HG03039 (cell line): ENCODE results near the gene DIP2C.

Experiments
- ATAC-seq: cut with Tn5 transposase; IDR thresholded peaks from one replicate; pipeline ENCODE4 v1.9.1; 2021; ENCODE audit warnings: mild to moderate bottlenecking, moderate library complexity; ENCODE audit not compliant: unreplicated experiment

DIP2C gene

DNA sequence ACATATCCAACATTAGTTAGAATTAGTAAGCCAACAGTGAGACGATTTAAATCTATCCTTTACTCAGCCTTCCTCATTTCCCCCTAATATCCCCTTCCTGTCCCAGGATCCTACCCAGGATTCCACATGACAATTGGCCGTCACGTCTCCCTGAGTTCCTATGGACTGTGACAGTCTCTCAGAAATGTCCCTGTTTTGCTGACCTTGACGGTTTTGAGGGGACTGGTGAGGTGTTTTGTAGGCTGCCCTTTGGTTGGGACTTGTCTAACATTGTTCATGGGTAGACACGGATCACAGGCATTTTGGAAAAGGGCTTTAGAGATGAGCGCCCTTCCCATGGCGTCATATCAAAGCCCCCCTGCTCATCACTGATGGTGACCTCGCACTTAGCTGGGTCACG, 391.4 kb downstream of the DIP2C start:
- no peak for ATAC-seq

DNA sequence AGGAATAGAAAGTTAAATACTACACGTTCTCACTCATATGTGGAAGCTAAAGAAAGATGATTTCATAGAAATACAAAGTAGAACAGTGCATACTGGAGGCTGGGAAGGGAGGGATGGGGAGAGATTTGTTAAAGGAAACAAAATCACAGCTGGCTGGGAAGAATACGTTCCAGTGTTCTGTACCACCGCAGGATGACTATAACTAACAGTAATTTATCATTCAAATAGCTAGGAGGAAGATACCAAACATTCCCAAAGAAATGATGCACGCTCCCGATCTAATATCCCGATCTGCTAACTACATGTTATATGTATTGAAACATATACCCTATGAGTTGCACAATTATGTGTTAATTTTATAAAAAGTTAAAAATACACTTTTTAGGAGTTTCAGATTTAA, 391.9 kb downstream of the DIP2C start:
- ATAC-seq = no peak

DNA sequence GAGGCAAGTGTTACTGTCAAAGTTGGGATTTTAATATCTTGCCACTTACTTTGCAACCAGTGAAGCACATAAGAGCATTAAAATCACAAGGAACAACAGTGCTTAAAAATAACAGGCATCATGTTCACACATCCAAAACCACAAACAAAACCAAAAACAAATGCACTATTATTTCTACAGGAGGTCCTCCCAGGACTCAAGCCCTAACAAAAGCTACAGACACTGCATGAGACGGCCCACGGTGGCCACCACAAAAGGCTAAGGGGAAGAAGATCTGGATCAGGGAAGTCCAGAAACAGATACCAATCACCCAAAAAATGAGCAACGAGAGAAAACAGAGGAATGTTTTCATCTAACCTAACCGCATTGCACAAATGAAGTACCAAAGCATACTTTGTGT, 395.8 kb downstream of the DIP2C start:
- ATAC-seq = no peak

DNA sequence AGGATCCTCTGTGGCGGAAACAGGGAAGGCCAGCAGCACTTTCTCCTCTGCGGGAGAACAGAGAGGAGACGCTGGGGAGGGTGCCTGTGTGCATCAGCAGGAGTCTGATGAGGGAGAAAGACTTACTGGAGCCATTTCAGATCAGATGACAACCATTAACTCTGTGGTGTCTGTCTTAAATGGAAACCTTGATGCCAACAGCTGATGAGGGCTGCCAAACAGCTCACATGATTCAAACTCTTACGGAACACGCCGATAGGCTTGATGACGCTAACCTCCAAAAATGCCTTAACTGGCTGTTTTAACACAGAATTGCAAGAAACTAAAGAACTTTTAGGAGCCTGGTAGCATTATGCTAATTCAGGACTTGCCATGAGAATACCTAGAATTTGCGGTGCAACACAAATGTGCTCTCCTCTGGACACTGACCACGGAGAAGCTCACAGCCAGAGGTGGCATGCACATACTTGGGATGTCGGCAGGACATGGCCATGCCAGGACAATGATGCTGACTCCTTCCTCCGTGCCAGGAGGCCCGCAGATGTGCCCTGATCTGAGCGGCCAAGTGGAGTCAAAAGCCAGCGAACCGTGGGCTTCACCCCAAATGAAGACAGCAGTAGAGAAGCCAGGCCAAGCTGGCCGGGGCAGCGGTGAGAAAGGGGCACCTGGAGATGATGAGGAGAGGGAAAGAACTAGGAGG, 399.3 kb downstream of the DIP2C start:
- ATAC-seq = no peak

DNA sequence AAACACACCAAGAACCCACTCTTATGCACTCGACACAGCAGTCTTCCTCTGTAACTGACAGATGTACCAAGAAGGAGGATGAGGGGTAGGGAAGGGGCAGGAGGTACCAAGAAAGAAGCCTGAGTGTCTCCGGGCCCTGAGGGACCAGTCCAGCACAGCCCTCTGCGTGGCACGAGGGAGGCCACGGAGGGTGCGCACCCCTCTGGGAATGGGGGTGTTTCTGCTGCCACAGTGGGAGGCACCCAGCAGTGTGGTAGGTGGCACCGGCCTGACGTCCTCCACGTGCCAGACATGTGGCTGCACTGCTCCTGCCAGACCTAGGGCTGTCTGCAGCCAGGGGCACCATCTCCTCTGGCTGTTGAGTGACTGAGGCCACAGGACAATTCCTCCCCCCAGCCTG, 399.9 kb downstream of the DIP2C start:
- no peak for ATAC-seq

DNA sequence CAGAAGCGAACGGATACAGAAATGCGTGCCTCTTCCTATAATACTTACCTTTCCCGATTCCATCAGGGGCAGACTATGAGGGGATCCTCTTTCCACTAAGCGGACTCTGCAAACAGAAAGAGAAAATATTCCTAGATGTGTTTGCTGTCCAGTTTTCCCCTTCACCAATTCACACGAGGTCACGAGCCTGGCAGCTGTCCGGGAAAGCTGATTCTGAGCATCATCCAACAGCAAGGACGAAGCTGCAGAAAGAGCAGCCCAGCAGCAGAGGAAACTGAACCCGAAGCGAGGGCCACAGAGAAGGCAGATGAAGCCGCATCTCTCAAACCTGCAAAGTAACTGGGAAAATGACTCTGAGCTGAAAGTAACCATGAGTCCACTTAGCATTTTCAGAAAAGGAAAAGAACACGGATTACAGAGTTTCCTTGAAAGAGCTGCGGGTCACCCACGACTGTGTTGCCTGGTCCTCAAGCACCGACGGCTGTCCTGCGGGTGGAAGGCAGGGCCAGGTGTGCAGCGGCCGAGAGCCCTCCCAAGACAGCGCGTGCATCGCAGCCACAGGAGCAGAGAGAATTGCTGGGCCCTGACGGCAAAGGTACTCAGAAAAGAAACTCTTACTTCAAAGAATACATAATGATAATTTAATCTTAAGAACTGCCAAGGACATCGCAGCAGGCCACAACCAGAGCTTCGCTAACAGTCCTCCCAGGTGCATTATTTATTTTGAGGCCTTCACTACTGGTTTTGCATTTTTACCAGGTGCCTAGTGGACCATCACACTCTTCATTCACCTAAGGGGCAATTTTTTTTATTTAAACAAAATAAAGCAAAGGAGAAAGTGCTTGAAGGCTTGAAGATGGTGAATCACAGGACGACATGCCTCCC, 400.9 kb downstream of the DIP2C start:
- ATAC-seq = no peak

DNA sequence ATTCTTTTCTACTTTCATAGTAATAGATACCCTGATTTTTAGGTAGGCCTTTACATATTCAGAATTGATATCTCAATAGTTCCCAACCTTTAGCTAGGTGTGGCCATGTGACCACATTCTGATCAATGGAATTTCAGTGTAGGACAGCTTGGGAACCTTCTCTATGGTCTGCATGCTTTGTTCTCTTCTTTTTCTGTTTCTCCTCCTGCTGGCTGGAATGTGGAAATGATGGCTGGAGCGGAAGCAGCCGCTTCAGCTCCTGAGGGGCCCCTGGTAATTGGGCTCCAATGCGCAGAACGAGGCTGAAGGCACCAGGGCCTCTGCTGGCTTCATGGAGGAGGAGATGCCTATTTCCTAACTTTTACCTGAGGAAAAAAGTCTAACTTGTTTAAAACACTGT, 401.7 kb downstream of the DIP2C start:
- no peak for ATAC-seq

DNA sequence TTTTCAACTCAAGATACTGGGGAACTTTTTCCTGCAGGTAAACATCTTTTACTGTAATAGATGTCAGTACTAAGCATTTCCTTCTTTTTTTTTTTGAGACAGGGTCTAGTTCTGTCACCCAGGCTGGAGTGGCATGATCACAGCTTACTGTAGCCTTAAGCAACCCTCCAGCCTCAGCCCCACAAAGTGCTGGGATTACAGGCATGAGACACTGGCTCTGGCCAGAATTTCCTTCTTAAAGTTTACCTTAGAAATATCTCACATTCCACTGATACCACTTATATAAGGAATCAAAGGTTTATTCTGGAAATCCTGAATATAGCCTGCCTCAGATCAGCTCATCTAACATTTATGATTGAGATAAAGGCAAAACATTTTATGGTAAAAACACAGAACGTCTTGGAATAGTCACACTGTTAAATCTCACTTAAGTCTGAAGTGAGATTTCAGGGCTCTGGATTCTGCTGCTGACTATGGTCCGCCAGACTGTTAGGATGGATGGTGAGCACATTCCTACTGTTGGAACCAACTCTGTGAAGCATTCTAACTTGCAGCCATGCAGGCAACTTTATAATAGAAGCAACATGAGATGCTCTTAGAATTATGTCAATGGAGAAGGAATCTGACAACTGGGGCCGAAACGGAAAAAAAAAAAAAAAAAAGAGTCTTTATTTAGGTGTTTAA, 402.3 kb downstream of the DIP2C start:
- ATAC-seq = no peak

DNA sequence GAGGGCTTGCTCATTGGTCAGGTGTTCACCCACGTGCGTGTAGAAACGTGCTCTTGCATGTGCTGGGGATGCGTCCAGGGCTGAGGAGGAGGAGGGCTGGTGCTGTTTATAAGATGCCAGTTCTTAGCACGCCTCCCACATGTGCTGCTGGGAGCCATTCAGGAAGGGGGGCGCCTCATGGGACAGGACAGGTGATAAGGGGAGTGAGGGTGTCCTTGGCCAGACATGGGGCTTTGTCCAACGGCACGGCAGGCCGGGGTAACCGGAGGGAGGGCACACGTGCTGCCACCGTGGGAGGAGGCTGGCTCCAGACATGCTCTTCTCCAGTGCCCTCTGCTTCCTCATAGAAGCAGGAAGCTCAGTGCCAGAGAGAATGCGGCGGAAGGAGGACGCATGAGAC, 404.3 kb downstream of the DIP2C start:
- ATAC-seq = no peak

DNA sequence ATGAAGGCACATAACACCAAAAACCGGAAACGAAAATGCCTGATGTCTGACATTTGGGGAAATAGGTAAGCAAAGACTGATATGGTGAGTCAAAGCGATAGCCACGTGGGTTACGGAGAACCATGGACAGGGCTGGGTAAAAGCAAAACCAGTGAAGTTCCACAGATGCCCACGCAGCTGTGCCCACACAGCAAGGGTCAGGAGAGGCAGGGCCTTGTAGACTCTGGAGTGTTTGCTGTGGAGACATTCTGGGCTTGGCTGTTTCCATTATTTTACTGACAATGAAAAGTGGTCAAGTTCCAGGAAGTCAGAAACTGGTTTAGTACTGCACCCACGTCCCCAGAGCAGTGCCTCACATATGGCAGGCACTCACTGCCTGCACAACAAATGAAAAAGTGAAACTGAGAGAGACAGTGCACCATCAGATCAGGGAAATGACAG, 405.5 kb downstream of the DIP2C start:
- ATAC-seq = peak; percentile 73

DNA sequence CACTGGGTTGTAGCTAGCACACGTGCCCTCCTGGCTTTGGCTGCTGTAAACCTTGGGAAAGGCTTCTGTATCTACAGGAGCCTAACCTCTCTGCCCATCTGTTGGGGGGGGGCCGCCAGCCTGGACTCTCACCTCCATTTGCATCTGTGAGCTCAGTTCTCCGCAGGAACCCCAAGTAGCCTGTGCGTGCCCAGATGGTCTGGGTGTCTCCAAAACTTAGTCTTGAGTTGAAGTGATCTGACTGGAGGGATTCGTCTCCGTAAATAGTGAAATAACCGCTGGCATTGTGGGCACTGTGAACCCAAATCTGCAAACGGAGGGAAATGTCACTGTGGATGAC, 406.4 kb downstream of the DIP2C start:
- ATAC-seq = no peak

DNA sequence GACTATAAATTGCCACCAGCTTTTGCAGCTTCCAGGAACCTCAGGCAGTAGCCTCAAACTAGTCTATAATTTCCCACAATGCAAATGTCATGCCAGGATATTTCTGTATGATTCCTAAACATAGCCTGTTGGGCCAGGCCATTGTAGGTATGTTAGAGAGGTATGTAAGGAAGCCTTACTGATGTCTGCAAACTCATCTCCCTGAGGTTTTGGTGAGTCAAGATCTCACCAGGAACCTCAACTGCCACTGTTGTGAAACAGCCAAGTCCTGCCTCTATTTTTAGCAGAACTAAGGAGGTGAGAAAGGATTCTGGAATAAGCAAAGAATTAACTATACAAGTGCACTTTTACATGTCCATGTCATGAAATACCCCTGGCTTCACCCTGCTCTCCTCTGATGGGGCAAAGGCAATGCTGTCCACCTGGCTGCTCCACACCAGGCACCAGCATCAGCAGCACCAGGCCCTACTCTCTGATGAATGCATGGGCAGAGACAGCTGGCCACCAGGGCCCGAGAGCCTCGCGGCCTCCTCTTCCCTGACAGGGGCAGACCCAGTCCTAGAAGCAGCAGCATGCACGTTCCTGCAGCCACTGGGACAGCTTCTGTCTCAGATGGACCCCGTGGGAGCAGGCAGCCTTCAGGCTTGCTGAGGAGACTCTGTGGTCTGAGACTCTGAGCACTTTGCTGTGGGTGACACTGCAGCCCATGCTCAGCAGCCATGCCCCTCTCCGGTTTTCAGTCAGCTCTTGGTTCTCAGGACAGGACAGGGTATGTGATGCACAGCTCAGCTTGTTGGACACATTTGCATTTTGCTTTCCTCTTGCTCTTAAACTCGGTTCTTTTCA, 407.0 kb downstream of the DIP2C start:
- no peak for ATAC-seq

DNA sequence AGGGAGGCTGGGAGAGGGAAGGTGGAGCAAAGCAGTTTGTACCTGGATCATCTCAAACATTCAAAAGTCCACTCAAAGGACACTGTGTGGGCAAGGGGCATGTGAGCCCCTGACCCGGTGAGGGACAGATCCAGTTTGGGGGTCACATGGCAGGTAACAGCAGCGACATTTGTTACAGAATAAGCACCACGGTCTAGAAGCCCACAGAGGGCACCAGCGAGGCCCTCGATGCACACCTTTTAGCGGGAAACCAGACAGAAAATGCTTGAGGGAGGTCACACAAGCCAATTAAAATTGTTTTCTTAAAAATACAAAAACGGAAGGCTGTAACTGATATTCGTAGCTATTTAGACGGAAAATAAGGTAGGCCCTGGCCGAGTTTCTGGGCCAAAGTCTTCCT, 409.8 kb downstream of the DIP2C start:
- no peak for ATAC-seq

DNA sequence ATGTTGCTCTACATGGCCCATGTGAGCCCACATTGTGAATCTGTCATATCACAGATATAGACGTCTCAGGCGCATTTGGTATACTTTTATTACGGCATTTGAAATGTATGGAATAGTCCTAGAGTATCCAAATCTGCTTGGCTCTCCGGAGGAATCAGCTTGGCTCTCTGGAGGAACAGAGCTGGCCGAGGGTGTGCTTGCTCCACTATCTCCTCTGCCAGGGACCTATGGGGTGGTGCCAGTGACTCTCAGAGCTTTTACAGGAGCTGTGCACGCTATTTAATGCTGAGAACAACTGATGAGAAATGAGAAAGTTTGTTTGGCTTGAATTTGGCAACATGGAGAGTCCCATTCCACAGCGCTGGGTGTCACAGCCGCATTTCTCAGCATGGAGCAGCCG, 410.2 kb downstream of the DIP2C start:
- ATAC-seq = no peak

DNA sequence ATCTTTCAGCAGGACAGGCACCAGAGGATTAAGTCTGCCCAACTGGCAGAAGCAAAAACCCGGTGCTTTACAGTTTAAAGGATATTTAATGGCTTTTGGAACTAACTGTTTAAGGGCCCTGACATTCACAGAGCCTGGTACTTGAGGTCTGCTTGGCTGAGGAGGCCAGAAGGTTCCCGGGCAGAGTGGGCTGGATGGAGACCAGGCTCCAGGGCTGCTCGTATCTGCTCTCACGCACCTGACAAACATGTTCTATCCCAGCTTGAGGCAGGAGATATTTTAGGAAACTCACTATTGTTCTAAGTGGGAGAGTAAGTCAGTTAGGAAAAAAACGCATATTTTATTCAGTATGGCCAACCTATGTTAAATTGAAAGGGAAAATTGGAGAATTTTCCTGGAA, 410.8 kb downstream of the DIP2C start:
- ATAC-seq = no peak

DNA sequence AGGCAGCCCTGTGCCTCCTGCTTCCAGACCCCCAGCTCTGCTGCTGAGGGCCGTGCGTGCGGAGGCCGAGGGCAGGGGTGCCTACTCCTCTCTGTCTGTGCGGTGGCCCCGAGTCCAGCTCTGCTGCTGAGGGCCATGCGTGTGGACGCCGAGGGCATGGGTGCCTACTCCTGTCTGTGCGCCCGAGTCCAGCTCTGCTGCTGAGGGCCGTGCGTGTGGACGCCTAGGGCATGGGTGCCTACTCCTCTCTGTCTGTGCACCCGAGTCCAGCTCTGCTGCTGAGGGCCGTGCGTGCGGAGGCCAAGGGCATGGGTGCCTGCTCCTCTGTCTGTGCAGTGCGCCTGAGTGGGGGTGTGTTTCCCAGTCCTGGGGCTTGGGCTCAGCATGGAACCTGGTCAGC, 411.5 kb downstream of the DIP2C start:
- no peak for ATAC-seq

DNA sequence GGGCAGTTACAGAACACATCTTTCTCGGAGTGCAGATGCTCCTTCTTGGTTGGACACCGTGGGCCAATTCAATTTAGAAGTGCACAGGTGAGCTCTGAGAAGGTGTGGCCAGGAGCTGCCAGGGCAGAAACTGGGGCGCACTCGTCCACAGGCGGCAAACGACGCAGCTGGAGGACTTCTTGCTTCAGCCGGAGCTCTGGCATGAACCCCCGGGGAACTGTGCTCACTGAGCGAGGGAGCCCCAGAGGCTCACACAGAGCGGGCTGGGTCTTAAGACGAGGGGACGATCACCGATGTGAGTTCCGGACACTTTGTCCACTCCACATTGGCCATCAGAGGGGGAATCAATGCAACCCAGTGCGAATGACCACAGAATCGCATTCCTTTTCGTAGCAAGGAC, 413.8 kb downstream of the DIP2C start:
- ATAC-seq = no peak

DNA sequence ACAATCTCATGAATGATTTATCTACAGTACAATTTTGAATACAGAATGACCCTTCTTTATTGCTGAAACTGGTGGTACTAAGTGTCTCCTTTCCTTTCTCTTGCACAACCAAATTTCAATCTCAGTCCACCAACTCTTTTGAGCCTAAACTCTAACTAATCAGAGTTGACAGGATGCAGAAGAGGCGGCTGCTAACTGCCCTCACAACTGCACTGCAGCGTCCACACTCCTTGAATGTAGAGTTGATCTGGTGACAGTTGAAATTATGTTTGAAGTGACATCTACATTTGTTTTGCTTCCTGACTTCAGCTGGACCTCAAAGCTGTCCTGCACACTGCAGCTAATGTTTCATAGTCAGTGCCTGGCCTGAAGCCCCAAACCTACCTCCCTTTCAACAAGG, 414.6 kb downstream of the DIP2C start:
- ATAC-seq = no peak

DNA sequence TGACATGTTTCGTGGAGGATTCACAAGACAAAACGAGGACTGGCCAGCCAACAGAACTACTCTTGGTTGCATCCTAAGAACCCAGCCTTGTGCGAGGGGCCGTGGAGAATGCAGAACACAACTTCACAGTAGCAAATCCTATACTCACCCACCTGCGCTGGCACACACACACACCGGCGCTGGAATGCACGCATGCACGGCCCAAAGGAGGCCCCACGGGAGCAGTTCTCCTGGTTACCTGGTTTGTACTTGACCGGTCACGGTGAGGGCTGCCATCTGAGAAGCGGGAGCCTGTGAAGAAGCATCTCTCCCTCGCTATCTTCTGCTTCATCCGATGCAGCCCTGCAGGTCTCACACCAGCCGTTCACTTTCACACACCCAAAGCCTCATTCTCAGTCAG, 416.4 kb downstream of the DIP2C start:
- ATAC-seq = no peak

DNA sequence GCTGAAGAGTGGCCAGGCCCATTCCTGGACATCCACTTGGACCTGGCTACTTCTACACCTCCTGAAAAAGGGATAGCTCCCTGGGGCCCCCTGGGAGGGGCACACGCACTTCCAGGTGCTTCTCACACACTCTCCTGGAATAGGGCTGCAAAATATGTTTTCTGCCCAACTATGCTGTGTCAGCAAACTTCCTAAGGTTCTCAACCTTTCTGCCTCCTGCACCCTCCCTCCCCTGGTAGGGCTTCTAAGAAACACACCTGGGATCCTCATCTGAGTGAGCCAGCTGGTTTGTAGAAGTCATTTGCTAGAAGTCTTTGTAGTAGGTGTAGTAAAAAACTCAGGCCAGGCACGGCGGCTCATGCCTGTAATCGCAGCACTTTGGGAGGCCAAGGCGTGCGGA, 417.7 kb downstream of the DIP2C start:
- ATAC-seq = no peak

DNA sequence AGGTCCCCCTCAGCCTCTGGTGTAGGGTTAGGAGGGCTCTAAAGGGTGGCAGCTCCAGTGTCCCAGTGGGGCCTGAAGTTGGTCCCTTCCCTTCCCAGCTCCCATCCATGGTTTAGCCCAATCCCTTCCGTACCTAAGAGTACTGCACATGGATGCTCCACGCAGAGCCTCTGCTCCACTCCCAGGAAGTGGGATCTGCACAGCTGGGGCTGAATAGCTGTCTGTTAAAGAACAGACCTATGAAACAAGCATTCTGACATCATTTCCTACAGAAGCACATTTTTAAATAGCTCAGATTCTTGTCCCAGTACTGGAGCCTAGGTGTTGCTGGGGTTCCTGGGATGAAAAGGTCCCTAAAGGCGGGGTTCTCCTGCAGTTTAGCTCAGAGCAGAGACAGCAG, 418.3 kb downstream of the DIP2C start:
- no peak for ATAC-seq
